ENCODE results near the gene PCBP4. TPM values are rescaled to one million over a fixed set of nuclear protein-coding genes. Genes with fewer than 3 reads are reported as not detected.
A peak's percentile ranks its signal among the peaks of the same experiment; 100 is the strongest.

The PCBP4 gene
- total RNA-seq, 4 donors from 2014 or later: 39.7 to 261 (median 159) TPM

GRCh38 chr3:51945031-51945840 lies 22.0 kb downstream of the PCBP4 start:
- no peak for TF ChIP-seq CTCF (IDR thresholded peaks at IDR 0.05)
- no peak for TF ChIP-seq POLR2A (IDR thresholded peaks at IDR 0.05)
- no peaks in the 10 kb centered on the region for H3K9me3 ChIP-seq
- H3K36me3 ChIP-seq: no peaks in the 10 kb centered on the region
- no peak overlapping the region for H3K27ac ChIP-seq
- DNase-seq: no peak
- H3K4me1 ChIP-seq: peaks cover 0 to 6% of the 10 kb centered on the region in 2 donors
- intact Hi-C loops (cut with DNase I; ENCODE audit: low total_unique reads): no loop called here
- no peak overlapping the region for H3K4me3 ChIP-seq
- no peaks in the 10 kb centered on the region for H3K27me3 ChIP-seq

- Histone ChIP-seq H3K4me3 (no peak overlapping the region), H3K4me1 (peaks cover 0 to 6% of the 10 kb centered on the region in 2 donors), H3K27me3 (no peaks in the 10 kb centered on the region), H3K9me3 (no peaks in the 10 kb centered on the region), H3K27ac (no peak overlapping the region), H3K36me3 (no peaks in the 10 kb centered on the region)
- TF ChIP-seq CTCF (IDR thresholded peaks at IDR 0.05) (no peak), POLR2A (IDR thresholded peaks at IDR 0.05) (no peak)
- DNase-seq: no peak
- intact Hi-C loops (cut with DNase I; ENCODE audit: low total_unique reads): no loop called here
Observed at GRCh38 chr3:51944451-51945021, 22.7 kb downstream of the PCBP4 start.

GRCh38 chr3:51943451-51944391 lies 23.5 kb downstream of the PCBP4 start:
- intact Hi-C loops (cut with DNase I; ENCODE audit: low total_unique reads): no loop called here
- Histone ChIP-seq H3K4me1 (peaks cover 0 to 6% of the 10 kb centered on the region in 2 donors), H3K9me3 (no peaks in the 10 kb centered on the region), H3K36me3 (no peaks in the 10 kb centered on the region), H3K27ac (peak overlapping the region in 1 of 2 donors; percentile 93), H3K27me3 (no peaks in the 10 kb centered on the region), H3K4me3 (no peak overlapping the region)
- no peak for DNase-seq
- TF ChIP-seq CTCF (IDR thresholded peaks at IDR 0.05): no peak

GRCh38 chr3:51942603-51943450 lies 24.4 kb downstream of the PCBP4 start:
- peak overlapping the region; percentile 41 to 72 for H3K4me3 ChIP-seq
- H3K36me3 ChIP-seq: no peaks in the 10 kb centered on the region
- peak overlapping the region; percentile 87 to 93 for H3K27ac ChIP-seq
- peak; percentile 52 to 62 for DNase-seq
- H3K9me3 ChIP-seq: no peaks in the 10 kb centered on the region
- no peak for TF ChIP-seq POLR2A (IDR thresholded peaks at IDR 0.05)
- TF ChIP-seq CTCF (IDR thresholded peaks at IDR 0.05): no peak
- intact Hi-C loops (cut with DNase I; ENCODE audit: low total_unique reads): no loop called here
- no peaks in the 10 kb centered on the region for H3K27me3 ChIP-seq
- peaks cover 0 to 6% of the 10 kb centered on the region in 2 donors for H3K4me1 ChIP-seq
